ENCODE results near the gene F13A1. TPM values are rescaled to one million over a fixed set of nuclear protein-coding genes. Genes with fewer than 3 reads are reported as not detected.

Gene F13A1
- total RNA-seq, 4 donors from 2014 or later = 0.87 to 104 (median 37.3) TPM

- no peak overlapping the region for H3K27ac ChIP-seq
- H3K4me1 ChIP-seq = peaks cover 0 to 12% (median 0%) of the 10 kb centered on the region in 3 donors
- no peak for TF ChIP-seq POLR2A (IDR thresholded peaks at IDR 0.05)
- no peak for TF ChIP-seq CTCF (IDR thresholded peaks at IDR 0.05)
- DNase-seq = no peak
- H3K36me3 ChIP-seq = no peaks in the 10 kb centered on the region
- intact Hi-C loops (cut with DNase I) = no loop called here
- WGBS, 2 donors = 15 to 24% methylated on average over 2 to 4 of the region's 4 CpGs
- peak overlapping the region in 3 of 4 donors; percentile 13 to 52 (median 29) for H3K4me3 ChIP-seq
- H3K27me3 ChIP-seq = peaks cover 0 to 70% (median 0%) of the 10 kb centered on the region in 4 donors
- H3K9me3 ChIP-seq = no peaks in the 10 kb centered on the region
Measured at GRCh38 chr6:6320901-6321300, 439 bp upstream of the F13A1 start.

GRCh38 chr6:6317825-6318733 lies 2.4 kb downstream of the F13A1 start:
- peaks cover 0 to 65% (median 0%) of the 10 kb centered on the region in 4 donors for H3K27me3 ChIP-seq
- intact Hi-C loops (cut with DNase I) = no loop called here

GRCh38 chr6:6317386-6317785 lies 3.1 kb downstream of the F13A1 start:
- 74 to 90% methylated on average over 1 of the region's 2 CpGs for WGBS, 2 donors
- H3K27ac ChIP-seq = peak overlapping the region in 2 of 4 donors; percentile 29 to 36
- H3K27me3 ChIP-seq = peaks cover 0 to 59% (median 0%) of the 10 kb centered on the region in 4 donors
- H3K4me3 ChIP-seq = peak overlapping the region in 1 of 4 donors; percentile 22
- intact Hi-C loops (cut with DNase I) = no loop called here
- no peak for TF ChIP-seq POLR2A (IDR thresholded peaks at IDR 0.05)
- no peak for TF ChIP-seq CTCF (IDR thresholded peaks at IDR 0.05)
- peaks cover 0 to 12% (median 0%) of the 10 kb centered on the region in 3 donors for H3K4me1 ChIP-seq
- H3K9me3 ChIP-seq = no peaks in the 10 kb centered on the region
- no peaks in the 10 kb centered on the region for H3K36me3 ChIP-seq
- no peak for DNase-seq

More at GRCh38 chr6:6317825-6318733, 2.4 kb downstream of the F13A1 start:
- DNase-seq = no peak
- H3K36me3 ChIP-seq = no peaks in the 10 kb centered on the region
- TF ChIP-seq POLR2A (IDR thresholded peaks at IDR 0.05) (no peak), CTCF (IDR thresholded peaks at IDR 0.05) (no peak)
- 29 to 52% methylated on average over 2 to 10 of the region's 10 CpGs for WGBS, 2 donors
- peaks cover 0 to 12% (median 0%) of the 10 kb centered on the region in 3 donors for H3K4me1 ChIP-seq
- peak overlapping the region in 2 of 4 donors; percentile 11 to 26 for H3K4me3 ChIP-seq
- H3K27ac ChIP-seq = peak overlapping the region in 2 of 4 donors; percentile 29 to 36
- no peaks in the 10 kb centered on the region for H3K9me3 ChIP-seq

GRCh38 chr6:6315660-6316059 lies 4.8 kb downstream of the F13A1 start:
- intact Hi-C loops (cut with DNase I) = no loop called here
- Histone ChIP-seq H3K27me3 (peaks cover 0 to 43% (median 0%) of the 10 kb centered on the region in 4 donors), H3K27ac (no peak overlapping the region), H3K36me3 (no peaks in the 10 kb centered on the region), H3K4me1 (peaks cover 0 to 10% (median 0%) of the 10 kb centered on the region in 3 donors), H3K4me3 (no peak overlapping the region), H3K9me3 (no peaks in the 10 kb centered on the region)
- DNase-seq = no peak
- TF ChIP-seq CTCF (IDR thresholded peaks at IDR 0.05) (peak; percentile 15 to 82 (median 72)), POLR2A (IDR thresholded peaks at IDR 0.05) (no peak)
- WGBS, 2 donors = 23% methylated on average over 6 of the region's 6 CpGs

GRCh38 chr6:6314596-6314995 lies 5.9 kb downstream of the F13A1 start:
- no peak for TF ChIP-seq CTCF (IDR thresholded peaks at IDR 0.05)
- no peak for TF ChIP-seq POLR2A (IDR thresholded peaks at IDR 0.05)
- no peaks in the 10 kb centered on the region for H3K9me3 ChIP-seq
- peaks cover 0 to 43% (median 0%) of the 10 kb centered on the region in 4 donors for H3K27me3 ChIP-seq
- WGBS, 2 donors = 62 to 85% methylated on average over 1 of the region's 1 CpG
- H3K4me1 ChIP-seq = no peaks in the 10 kb centered on the region
- H3K4me3 ChIP-seq = peak overlapping the region in 1 of 4 donors; percentile 3
- H3K27ac ChIP-seq = no peak overlapping the region
- H3K36me3 ChIP-seq = no peaks in the 10 kb centered on the region
- intact Hi-C loops (cut with DNase I) = no loop called here
- no peak for DNase-seq
